ENCODE data around the gene KLHL29.

The KLHL29 gene

DNA sequence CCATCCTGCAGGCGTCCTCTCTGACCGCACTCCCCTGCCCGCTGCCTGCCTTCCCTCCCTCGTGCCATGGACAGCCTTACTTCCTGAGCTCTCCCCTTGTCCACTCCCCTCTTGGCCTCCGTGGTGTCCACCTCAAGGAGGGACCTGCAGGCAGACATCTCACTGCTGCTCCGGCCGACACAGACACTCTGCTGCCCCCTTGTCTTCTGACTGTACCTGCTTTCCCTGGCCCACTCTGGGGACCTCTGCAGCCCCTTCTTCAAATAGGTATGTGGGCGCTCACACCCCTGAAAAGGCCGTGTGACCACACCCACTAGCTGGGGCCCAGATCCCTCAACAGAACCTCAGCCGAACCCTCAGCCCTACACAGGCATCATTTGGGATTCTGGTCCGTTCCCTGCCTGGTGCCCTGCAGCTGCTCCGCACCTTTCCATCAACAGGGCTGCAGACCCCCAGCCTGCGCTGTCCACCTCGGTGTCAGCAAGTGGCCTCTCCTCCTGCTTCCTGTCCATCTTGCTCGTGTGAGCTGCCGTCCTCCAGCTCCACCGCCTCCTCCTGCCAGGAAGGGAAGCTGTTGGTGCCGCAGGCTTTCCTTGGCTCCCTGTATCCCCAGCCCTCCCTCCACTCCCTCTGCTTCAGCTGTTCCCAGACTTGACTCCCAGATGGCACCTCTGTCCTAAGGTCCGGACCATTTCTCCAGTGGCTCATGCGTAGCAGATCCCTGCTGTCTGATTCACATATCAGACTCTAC, 94.1 kb downstream of the KLHL29 start:
- no peak for DNase-seq

DNA sequence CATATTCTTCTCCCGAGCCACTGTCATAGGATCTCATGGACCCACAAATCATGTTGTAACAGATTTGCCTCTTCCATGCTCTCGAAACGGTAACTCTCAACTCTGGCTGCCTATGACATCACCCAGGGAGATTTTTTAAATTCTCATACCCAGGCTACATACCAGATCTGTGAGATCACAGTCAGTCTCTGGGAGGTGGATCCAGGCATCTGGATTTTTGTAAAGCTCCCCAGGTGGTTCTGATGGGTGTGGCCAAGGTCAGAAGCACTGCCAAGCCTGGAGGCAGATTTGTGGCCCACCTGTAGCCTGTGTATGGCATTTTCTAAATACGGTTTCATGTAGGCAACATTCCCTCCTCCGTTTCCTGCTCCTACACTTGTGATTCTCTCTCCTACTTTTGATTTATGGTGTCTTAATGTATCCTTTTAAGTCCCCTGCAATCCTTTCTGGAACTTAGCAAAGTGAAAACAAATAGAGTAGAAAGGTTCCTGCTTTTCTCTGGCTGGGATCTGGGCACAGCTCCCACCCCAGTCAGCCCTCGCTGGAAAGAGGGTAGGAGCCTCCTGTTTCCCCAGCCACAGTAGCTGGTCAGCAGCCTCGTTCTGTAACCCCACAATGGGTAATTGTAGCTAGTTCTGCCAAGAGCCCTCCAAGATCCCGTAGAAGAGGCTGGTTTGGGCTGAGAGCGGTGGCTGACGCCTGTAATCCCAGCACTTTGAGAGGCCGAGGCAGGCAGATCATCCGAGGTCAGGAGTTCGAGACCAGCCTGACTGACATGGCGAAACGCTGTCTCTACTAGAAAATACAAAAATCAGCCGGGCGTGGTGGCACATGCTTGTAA, 96.2 kb downstream of the KLHL29 start:
- DNase-seq: no peak

- DNase-seq: no peak
These were observed 97.2 kb downstream of the KLHL29 start for GRCh38 chr2:23482188-23482587.

DNA sequence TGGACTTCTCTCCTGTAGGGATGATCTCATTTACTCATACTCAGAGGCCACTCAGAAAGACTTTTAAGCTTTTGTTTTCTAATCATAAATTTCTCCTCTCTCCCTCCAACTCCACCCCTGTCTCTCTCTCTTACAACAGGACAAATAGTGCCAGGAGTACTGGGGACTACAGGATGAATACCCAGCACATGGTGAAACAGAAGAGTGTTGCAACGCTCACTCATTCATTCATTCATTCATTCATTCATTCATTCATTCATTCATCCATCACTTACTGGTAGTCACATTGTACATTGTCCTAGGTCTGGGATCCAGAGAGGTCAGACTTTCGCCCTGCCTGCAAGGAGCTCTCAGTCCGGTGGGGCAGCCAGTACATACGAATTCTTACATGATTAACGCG, 97.6 kb downstream of the KLHL29 start:
- no peak for DNase-seq

DNA sequence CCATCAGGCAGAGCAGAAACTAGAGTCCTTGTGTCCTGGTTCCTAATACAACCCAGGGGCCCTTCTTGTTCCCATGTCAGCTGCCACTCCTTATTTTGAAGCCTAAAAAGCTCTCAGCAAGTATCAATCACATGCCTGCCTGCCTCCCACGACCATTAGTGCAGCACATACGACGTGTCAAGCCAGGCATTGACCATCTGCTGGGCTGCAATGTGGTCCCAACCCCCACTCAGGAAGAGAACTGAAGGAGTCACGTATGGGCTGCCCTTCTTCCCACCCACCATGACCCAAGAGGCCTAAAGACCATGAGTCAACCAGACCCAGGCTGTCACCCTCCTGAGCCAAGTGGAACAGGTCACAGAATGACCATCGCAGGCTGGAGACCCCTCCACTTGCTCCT, 98.8 kb downstream of the KLHL29 start:
- no peak for DNase-seq

DNA sequence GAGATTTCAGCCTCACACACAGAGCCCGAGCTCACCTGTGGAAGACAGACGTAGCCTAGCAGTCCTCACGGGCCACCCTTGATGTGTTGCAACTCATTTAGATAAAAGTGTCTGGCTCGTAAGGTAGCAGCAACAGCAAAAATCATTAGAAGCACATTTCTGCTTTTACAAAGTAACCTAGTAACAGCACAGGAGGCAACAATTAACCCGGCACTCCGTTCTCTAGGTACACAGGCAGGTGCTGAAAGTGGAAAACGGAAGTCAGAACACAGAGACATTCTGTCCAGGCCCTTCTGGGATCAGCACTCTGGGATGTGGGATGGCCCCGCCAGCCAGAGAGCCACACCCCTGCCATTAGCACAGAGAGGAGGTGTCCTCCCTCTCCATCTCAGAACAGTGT, 99.3 kb downstream of the KLHL29 start:
- DNase-seq: no peak

DNA sequence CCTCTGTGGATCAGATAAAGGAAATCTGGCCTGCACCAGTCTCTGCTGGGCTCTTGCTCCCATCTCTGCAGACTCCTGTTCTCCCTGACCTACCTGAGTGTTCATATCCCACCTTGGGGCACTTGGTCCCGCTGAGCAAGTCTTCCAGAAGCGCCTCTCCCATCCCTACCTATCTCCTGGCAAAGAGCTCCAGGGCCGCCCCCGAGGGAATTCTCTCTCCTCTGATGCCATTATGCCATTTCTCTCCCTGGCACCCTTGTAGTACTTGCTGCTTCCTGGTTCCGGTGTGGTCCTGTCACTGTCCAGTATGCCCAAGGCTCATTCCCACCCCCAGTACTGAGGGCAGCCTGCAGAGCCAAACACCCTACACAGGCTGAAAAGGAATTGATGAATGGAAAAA, 99.8 kb downstream of the KLHL29 start:
- DNase-seq: no peak

GRCh38 chr2:23485261-23485660, 100.3 kb downstream of the KLHL29 start:
- no peak for DNase-seq

DNA sequence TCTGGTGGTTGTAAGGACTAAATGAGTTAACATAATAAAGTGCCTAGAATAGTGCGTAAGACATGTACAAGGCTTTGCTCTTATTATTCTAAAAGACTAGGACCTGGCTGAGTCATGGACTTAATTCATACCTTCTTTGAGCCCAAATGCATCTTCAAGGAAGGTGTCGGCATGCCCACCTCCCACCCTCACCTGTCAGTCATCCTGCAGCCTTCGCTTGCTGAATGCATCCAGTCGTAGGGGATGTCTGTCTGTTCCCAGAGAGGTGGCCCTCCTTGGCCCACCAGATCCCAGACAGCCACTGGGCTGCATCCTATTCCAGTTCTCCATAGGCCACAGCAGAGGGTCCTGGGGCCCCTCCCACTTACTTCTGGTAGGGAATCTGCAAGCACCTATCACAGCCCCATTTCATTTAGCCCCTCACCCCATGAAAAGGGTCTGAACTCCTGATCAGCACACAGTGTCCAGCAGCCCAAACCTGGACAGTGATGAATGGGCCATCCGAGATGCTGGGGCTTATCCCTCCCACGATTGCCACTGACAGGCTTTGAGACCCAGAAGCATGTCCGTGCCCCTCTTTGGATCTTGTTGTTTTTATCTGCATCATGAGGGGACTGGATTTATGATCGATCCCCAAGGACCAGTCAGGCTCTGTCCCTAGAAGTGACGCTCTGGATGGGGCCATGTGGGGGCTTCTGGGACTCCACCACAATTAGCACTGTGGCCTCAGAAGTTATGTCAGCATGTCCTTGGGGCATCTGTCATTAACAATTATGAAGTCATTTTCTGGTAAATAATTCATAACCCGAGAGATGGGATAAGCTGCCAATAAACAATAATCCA, 101.1 kb downstream of the KLHL29 start:
- DNase-seq: no peak

- DNase-seq: no peak
These were observed 101.7 kb downstream of the KLHL29 start for GRCh38 chr2:23486684-23487075.

- no peak for DNase-seq
These were observed 102.9 kb downstream of the KLHL29 start for GRCh38 chr2:23487735-23488492.

DNA sequence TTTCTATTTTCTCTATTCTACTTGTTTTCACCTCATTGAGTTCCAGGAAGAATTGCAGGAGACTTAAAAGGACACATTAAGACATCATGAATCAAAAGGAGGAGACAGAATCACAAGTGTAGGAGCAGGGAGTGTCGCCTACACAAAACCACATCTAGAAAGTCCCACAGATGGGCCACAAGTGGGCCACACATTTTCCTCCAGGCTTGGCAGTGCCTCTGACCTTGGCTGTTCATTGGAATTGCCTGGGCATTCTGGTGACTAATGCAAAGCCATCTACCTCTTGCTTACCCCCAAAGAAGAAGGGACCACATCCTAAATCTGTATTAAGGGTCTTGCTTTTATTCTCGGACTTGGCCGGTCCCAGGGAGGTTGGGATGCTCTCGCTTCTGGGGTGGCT, 103.6 kb downstream of the KLHL29 start:
- no peak for DNase-seq

GRCh38 chr2:23489471-23490322, 104.7 kb downstream of the KLHL29 start:
- DNase-seq: no peak

DNA sequence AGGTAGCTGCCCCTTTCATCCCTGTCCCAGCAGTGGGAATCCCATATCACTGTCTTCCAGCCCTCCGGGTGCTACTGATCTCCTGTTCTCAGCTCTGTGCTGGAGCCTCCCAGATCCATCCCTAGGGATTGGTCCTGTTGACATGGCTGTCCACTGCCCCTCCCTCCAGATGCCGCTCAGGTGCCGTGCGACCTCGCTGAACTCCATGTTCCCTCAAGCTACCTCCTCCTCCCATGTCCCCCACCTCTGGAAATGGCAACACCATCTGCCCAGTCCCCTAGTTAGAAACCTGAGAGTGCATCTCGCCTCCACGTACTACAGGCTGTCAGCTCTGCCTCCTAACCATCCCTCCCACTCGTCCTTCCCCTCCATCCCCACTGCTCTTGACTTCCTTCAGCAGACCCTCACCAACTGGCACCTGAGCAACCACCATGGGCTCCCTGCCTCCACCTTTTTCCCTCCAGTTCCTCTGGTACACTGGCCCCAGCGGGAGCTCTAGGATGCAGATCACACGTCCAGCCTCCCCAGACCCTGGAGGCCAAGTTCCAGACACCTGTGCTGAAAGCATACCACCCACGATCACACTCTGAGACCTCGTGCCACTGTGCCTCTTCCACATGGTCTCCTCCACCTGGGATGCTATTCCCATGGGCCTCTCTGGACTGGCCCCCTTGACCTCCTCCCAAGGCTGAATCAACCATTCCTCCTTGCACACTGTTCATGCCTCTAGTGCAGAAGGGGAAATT, 106.8 kb downstream of the KLHL29 start:
- no peak for DNase-seq

DNA sequence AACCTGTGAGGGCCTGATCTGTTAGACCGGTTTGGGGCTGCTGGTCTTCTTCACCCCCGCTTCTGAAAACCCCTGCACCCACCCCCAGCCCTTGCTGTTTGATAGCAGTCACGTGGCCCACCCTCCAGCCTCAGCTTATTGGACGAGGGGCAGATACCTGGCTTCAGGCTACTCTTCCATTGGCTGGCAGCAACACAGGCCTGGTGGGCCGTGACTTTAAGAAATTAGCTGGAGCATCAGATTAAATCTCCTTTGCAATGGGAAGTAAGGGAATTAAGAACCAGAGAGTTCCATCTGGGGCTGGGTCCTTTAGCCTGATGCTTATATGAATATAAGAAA, 107.3 kb downstream of the KLHL29 start:
- no peak for DNase-seq

DNA sequence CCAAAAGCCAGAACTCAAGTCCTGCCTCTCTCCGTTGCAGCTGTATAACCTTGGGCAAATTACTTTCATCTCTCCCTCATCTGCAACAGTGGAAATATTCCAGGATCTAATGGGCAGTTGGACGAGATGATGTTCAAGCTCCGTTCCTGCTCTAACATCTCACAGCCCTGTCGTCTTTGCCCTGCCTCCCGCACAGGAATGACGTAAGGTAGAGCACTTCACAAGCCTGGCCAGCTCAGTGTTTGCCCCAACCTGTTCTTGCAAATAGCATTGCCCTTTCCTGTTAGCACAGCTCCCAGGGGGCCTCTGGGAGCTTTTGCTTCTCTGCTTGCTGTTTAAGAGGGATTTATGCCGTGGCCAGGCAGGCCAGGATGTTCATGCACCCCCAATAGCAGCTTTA, 107.9 kb downstream of the KLHL29 start:
- no peak for DNase-seq

DNA sequence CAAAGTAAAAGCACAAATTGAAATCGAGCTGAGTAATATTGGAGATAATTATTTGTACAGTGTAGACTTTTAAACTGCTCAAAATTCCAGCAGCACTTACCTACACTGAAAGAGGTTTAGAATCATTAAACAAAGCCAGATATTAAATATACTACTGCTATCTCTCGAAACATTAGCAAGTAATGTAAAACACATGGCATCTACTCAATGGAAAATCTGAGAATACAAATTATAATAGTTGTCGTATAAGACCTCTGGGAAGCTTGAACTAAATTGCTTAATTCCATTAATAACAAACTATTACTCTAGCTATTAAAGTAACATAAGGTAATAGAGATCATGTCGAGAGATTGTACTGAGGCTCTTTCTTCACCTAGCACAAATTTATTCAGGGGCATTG, 108.9 kb downstream of the KLHL29 start:
- no peak for DNase-seq

- DNase-seq: no peak
These were observed 109.3 kb downstream of the KLHL29 start for GRCh38 chr2:23494286-23494685.

- DNase-seq: no peak
These were observed 110.7 kb downstream of the KLHL29 start for GRCh38 chr2:23495661-23496114.

- DNase-seq: no peak
These were observed 111.5 kb downstream of the KLHL29 start for GRCh38 chr2:23496456-23496855.

DNA sequence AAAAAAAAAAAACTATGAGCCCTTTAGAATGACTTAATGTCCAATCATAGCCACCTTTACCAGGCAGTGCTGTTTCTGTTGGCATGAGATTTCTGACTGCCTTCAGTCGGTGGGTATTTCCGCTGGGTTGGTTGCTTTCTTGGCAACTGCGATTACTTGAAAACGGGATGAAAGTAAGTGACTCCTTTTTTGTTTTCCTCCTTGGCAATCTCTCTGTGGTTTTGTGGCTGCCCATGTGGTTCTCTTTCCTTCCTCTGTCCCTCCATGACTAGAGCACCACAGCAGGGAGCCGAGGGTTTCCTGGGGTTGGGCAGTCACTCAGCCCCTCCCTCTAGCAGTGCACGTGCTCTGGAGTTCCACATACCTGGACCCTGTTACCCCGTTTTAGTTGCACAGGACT, 112.1 kb downstream of the KLHL29 start:
- no peak for DNase-seq

Measured in activated CD4-positive, alpha-beta T cell treated with anti-CD3 and anti-CD28 coated beads for 1 hour (primary cell).